Activated naive CD4-positive, alpha-beta T cell treated with anti-CD3 and anti-CD28 coated beads, Interleukin-2, amount 50 U/mL, for 72 hours (primary cell): Measurements from ENCODE around the gene NPW. TPM values are rescaled to one million over a fixed set of nuclear protein-coding genes. Genes with fewer than 3 reads are reported as not detected.

ENCODE experiments used
- ATAC-seq, 2 donors: fragments of 150-1000 bp; cut with Tn5 transposase; 2 replicates each; pipeline ENCODE4 v1.10.0; 2021; ENCODE audit warnings: mild to moderate bottlenecking in 2 of 2, moderate library complexity in 2 of 2
- DNase-seq, 2 donors: peaks; one replicate each; pipeline ENCODE4 v3.0.0; 2021 to 2022; ENCODE audit warnings: low spot score in 2 of 2
- H3K27ac Mint-ChIP-seq, 2 donors: one replicate each; pipeline ENCODE4 v1.8.0; 2022; ENCODE audit warnings: mild to moderate bottlenecking in 2 of 2, mixed read lengths in 2 of 2
- H3K36me3 Mint-ChIP-seq, 2 donors: one replicate each; pipeline ENCODE4 v1.8.0; 2022; ENCODE audit warnings: mixed read lengths in 2 of 2
- H3K9me3 Mint-ChIP-seq, 2 donors: one replicate each; pipeline ENCODE4 v1.8.0; 2022; ENCODE audit warnings: mixed read lengths in 2 of 2
- total RNA-seq, 2 donors: library from RNA; stranded (reverse); gene quantifications; one replicate each; pipeline ENCODE4 v1.2.3, GENCODE V29; 2022

Gene NPW
- total RNA-seq, 2 donors from 2014 or later = 0.61 to 4.6 TPM

DNA sequence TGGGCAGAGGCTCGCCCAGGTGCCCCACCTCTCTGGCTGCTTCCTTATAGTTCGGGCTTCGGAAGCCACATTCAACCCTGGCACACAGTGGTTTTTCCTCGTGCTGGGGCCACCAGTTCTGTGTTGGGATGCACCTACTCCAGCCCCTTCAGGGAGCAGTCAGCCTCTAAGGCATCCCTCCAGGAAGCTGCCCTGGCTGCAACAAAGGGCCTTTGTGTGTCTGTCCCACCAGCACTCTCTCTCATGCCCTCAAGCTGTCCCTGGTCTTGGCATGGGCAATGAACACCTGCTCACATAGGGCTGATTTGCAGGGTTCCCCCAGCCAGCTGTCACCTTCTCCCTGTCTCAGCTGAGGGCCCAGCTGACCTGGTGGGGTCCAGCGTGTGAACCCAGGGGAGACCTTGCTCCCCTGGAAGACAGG is 37.6 kb upstream of the NPW start:
- H3K27ac Mint-ChIP-seq = no peak overlapping the region
- H3K9me3 Mint-ChIP-seq = no peaks in the 10 kb centered on the region
- ATAC-seq = no peak
- peaks cover 0 to 6% of the 10 kb centered on the region in 2 donors for H3K36me3 Mint-ChIP-seq
- no peak for DNase-seq

GRCh38 chr16:1982991-1983543 is 36.5 kb upstream of the NPW start:
- ATAC-seq = no peak
- no peak overlapping the region for H3K27ac Mint-ChIP-seq
- no peak for DNase-seq
- peaks cover 0 to 6% of the 10 kb centered on the region in 2 donors for H3K36me3 Mint-ChIP-seq
- no peaks in the 10 kb centered on the region for H3K9me3 Mint-ChIP-seq

- peak; percentile 86 to 93 for ATAC-seq
- no peaks in the 10 kb centered on the region for H3K9me3 Mint-ChIP-seq
- peaks cover 3 to 6% of the 10 kb centered on the region in 2 donors for H3K36me3 Mint-ChIP-seq
- DNase-seq = peak; percentile 74 to 89
- H3K27ac Mint-ChIP-seq = peak within 1 kb of the TSS; percentile 44 to 81
Observed at GRCh38 chr16:1983544-1984346, 35.8 kb upstream of the NPW start, which contains the start of gene GFER. GFER (plus strand) TSS chr16:1984193; CDS start chr16:1984219, 26 bp downstream.

DNA sequence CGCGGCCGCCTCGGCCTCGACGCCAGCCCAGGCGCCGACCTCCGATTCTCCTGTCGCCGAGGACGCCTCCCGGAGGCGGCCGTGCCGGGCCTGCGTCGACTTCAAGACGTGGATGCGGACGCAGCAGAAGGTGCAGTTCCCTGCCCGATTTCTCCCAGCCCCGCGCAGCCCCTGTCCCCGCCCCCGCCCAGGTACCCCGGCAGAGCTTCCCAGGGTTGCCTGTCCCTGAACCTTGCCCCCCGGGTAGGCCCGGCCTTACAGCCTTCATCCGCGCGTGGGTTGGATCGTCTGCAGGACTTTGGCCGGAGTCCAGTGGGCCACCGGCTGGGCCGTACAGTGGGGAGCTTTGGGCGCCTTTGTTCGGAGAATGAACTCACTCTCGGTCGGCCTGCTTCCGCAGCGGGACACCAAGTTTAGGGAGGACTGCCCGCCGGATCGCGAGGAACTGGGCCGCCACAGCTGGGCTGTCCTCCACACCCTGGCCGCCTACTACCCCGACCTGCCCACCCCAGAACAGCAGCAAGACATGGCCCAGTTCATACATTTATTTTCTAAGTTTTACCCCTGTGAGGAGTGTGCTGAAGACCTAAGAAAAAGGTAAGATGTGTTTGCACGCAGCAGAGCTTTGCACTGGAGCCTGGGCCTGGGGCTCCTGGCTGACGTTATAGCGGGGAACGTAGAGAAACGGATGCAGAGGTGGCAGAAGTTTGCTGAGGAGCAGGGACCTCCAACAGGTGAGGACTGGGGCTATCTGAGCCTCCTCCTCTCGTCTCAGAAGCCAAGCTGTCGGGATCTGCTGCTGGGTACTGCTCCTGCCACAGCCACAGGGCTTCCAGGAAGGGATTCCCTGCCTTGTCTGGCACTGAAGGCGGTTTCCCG is 35.0 kb upstream of the NPW start:
- Mint-ChIP-seq H3K9me3 (no peaks in the 10 kb centered on the region), H3K27ac (peak overlapping the region; percentile 44 to 81), H3K36me3 (peaks cover 6% of the 10 kb centered on the region in 2 donors)
- DNase-seq (no peak), ATAC-seq (peak; percentile 28 to 45)

DNA sequence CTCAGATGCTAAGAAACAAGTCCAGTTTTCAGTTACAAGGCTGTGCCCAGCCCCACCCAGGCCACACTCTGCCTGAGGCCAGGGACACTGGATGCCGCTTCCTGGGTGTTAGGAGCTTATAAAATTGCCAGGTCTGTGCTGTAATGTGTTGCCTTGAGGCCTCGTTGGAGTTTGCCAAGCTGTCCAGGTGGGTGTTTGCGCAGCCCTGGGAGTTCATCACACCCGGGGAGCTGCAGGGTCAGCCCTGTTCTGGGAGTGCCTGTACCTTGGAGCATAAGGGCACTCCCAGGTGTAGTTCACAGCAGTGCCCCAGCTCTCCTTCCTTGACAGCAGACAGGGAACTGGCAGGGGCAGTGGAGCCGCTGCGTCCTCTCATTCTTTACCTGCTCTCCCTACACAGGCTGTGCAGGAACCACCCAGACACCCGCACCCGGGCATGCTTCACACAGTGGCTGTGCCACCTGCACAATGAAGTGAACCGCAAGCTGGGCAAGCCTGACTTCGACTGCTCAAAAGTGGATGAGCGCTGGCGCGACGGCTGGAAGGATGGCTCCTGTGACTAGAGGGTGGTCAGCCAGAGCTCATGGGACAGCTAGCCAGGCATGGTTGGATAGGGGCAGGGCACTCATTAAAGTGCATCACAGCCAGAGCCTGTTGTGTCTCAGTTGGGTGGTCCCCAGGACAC is 34.0 kb upstream of the NPW start:
- Mint-ChIP-seq H3K36me3 (peaks cover 6% of the 10 kb centered on the region in 2 donors), H3K9me3 (no peaks in the 10 kb centered on the region), H3K27ac (peak overlapping the region in 1 of 2 donors; percentile 44)
- ATAC-seq (no peak), DNase-seq (no peak)

DNA sequence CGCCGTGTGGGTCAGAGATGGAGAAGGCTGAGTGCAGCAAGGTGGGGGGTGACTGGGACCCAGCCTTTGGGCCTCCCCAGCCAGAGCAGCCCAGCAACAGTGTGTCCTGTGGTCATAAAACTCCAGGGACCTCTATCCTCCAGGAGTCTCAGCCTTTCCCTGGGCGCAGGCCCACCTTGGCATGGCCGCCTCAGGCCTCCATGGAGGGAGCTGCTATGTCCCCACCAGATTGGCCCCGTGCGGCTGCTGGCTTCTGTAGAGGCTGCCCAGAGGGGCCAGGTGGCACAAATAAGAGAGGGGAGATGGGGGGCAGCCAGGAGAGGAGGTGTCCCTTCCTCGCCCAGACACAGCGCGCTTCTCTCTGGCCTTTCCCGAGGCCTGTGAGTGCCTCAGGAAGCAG is 32.4 kb upstream of the NPW start:
- ATAC-seq = no peak
- peaks cover 6% of the 10 kb centered on the region in 2 donors for H3K36me3 Mint-ChIP-seq

GRCh38 chr16:1989209-1990100 is 30.1 kb upstream of the NPW start, which contains the start of gene SYNGR3:
SYNGR3 (plus strand) TSS chr16:1989970; CDS start chr16:1990103, 133 bp downstream.
- Mint-ChIP-seq H3K27ac (peak within 1 kb of the TSS in 1 of 2 donors; percentile 39), H3K36me3 (peaks cover 6% of the 10 kb centered on the region in 2 donors), H3K9me3 (no peaks in the 10 kb centered on the region)
- DNase-seq = no peak
- no peak for ATAC-seq

More for the DNA sequence above, 32.4 kb upstream of the NPW start:
- Mint-ChIP-seq H3K27ac (no peak overlapping the region), H3K9me3 (no peaks in the 10 kb centered on the region)
- DNase-seq = no peak

- Mint-ChIP-seq H3K9me3 (no peaks in the 10 kb centered on the region), H3K27ac (no peak overlapping the region), H3K36me3 (peaks cover 6% of the 10 kb centered on the region in 2 donors)
- ATAC-seq = no peak
- no peak for DNase-seq
Observed at GRCh38 chr16:1990101-1990350, 29.6 kb upstream of the NPW start.

GRCh38 chr16:1990351-1991134 is 29.0 kb upstream of the NPW start:
- ATAC-seq (peak in 1 of 2 donors; percentile 2), DNase-seq (no peak)
- Mint-ChIP-seq H3K36me3 (peaks cover 6% of the 10 kb centered on the region in 2 donors), H3K27ac (peak overlapping the region in 1 of 2 donors; percentile 39), H3K9me3 (no peaks in the 10 kb centered on the region)

- ATAC-seq = peak; percentile 28 to 68
- peak overlapping the region in 1 of 2 donors; percentile 39 for H3K27ac Mint-ChIP-seq
- H3K9me3 Mint-ChIP-seq = no peaks in the 10 kb centered on the region
- H3K36me3 Mint-ChIP-seq = peaks cover 6% of the 10 kb centered on the region in 2 donors
- no peak for DNase-seq
Observed at GRCh38 chr16:1991135-1991551, 28.4 kb upstream of the NPW start.

DNA sequence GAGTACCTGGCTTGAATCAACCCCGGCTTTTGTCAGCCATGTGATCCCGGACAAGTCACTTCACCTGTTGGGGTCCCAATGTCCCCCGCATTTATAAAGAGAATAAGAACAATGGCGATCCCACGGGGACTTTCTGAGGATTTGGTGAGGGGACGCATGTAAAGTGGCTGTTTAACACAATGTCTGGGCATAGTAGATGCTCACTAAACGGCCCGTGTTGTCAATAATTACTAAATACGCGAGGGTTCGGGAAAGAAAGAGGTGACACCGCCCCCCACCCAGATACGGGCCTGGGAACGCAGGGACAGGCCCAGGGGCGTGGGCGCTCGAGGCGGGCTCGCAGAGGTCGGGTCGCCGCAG is 28.0 kb upstream of the NPW start:
- Mint-ChIP-seq H3K9me3 (no peaks in the 10 kb centered on the region), H3K27ac (peak overlapping the region in 1 of 2 donors; percentile 39), H3K36me3 (peaks cover 2 to 6% of the 10 kb centered on the region in 2 donors)
- ATAC-seq (no peak), DNase-seq (no peak)

DNA sequence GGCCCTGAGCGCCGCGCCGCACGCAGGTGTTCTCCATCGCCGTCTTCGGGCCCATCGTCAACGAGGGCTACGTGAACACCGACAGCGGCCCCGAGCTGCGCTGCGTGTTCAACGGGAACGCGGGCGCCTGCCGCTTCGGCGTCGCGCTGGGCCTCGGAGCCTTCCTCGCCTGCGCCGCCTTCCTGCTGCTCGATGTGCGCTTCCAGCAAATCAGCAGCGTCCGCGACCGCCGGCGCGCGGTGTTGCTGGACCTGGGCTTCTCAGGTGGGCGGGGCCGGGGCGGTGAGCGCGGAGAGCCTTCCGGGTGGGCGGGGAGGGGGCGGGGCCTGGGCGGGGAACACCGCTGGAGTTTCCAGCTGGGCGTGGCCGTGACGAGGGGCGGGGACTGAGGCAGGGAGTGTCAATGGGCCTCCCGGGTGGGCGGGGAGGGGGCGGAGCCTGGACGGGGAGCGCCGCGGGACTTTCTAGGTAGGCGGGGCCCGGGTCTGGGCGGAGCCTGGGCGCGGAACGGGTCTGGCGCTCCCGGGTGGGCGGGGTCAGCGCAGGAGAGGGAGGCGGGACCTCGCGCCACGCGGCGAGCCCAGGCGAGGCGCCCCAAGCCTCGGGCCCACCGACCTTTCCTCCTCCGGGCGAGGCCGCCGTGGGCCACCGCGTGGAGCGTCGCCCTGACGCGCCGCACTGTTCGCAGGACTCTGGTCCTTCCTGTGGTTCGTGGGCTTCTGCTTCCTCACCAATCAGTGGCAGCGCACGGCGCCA is 27.5 kb upstream of the NPW start:
- Mint-ChIP-seq H3K9me3 (no peaks in the 10 kb centered on the region), H3K27ac (peak overlapping the region in 1 of 2 donors; percentile 39), H3K36me3 (peaks cover 0 to 6% of the 10 kb centered on the region in 2 donors)
- peak; percentile 87 to 98 for DNase-seq
- peak; percentile 58 to 77 for ATAC-seq

DNA sequence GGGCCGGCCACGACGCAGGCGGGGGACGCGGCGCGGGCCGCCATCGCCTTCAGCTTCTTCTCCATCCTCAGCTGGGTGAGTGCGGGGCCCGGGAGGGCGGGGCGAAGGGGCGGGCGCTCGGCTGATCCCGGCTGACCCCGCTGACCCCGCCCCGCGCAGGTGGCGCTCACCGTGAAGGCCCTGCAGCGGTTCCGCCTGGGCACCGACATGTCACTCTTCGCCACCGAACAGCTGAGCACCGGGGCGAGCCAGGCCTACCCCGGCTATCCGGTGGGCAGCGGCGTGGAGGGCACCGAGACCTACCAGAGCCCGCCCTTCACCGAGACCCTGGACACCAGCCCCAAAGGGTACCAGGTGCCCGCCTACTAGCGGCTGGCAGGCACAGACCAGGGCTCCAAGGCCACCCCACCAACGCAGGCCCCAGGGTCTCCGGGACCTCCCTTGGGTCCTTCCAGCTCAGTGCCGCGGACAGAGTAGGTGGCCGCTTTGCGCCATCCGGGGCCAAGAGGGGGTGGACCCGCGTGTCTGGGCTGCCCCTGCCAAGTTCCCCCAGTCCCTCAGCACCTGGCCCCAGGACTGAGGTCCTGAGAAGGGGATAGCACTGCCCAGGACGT is 26.8 kb upstream of the NPW start:
- no peak overlapping the region for H3K27ac Mint-ChIP-seq
- ATAC-seq (no peak), DNase-seq (no peak)
- H3K9me3 Mint-ChIP-seq = no peaks in the 10 kb centered on the region
- peaks cover 0 to 6% of the 10 kb centered on the region in 2 donors for H3K36me3 Mint-ChIP-seq

DNA sequence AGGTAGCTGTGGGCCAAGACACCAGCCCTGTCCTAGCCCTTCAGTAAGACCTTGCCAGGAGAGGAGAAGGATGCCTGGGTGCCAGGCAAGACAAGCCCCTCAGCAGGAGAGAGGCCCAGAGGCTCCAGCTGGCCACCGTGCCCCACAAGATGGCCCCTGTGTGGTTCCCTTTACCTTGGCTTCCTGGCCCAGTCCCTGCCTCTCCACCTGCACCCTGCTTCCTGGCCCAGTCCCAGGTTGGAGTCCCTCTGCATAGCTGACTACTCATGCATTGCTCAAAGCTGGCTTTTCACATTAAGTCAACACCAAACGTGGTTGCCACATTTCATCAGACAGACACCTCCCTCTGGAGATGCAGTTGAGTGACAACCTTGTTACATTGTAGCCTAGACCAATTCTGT is 25.9 kb upstream of the NPW start:
- Mint-ChIP-seq H3K27ac (peak overlapping the region in 1 of 2 donors; percentile 49), H3K36me3 (peaks cover 3 to 6% of the 10 kb centered on the region in 2 donors), H3K9me3 (no peaks in the 10 kb centered on the region)
- DNase-seq (no peak), ATAC-seq (peak in 1 of 2 donors; percentile 17)
